GM12878 (cell line): ENCODE data around the gene GUCY1A2. TPM values are rescaled to one million over a fixed set of nuclear protein-coding genes. Genes with fewer than 3 reads are reported as not detected.

Experiments used
- ATAC-seq: fragments of 200-7000 bp; cut with Tn5 transposase; 3 replicates; pipeline ENCODE4 v1.9.1; 2020; ENCODE audit warnings: mild to moderate bottlenecking, moderate library complexity
- BruUV-seq: library from RNA; stranded (reverse); fragments of 400-500 nt; replicated peaks from 2 replicates; lab custom pipeline; 2021; lab: Mats Ljungman, UMichigan
- CTCF ChIA-PET: fragments of 300-600 bp; sonication (Branson Sonifier 250); formaldehyde crosslinking; extraction: SDS; loops from one replicate; lab custom pipeline; 2021; ENCODE audit warnings: inconsistent platforms; lab: Yijun Ruan, JAX
- POLR2A ChIA-PET: fragments of 350-600 bp; formaldehyde crosslinking; extraction: SDS; loops from one replicate; lab custom pipeline; 2021; ENCODE audit warnings: inconsistent platforms; lab: Charles Lee
- RAD21 ChIA-PET: fragments of 300-600 bp; sonication (Branson Sonifier 250); formaldehyde crosslinking; loops from one replicate; lab custom pipeline; 2023; ENCODE audit warnings: antibody characterized with exemption; ENCODE audit not compliant: unreplicated experiment; lab: Charles Lee
- SMC1A ChIA-PET: fragments of 300-600 bp; sonication (Branson Sonifier 250); formaldehyde crosslinking; loops from one replicate; lab custom pipeline; 2023; ENCODE audit not compliant: unreplicated experiment, uncharacterized antibody; lab: Charles Lee
- DNase-seq: peaks from one replicate; pipeline ENCODE4 v3.0.0-alpha.2; 2011; ENCODE audit warnings: low read depth, low spot score
- FAIRE-seq: peaks from 3 replicates; lab custom pipeline; 2011; peaks lifted over from hg19 to GRCh38; lab: Jason Lieb, UNC
- H2AFZ ChIP-seq: 2 replicates; pipeline ENCODE4 v1.6.0; 2011; ENCODE audit warnings: low read depth, low read length, control low read depth; ENCODE audit not compliant: control insufficient read depth
- H3K27ac ChIP-seq: 2 replicates; pipeline ENCODE4 v1.5.1; 2011; ENCODE audit warnings: control low read depth; ENCODE audit not compliant: control insufficient read depth, insufficient read depth
- H3K27me3 ChIP-seq, 2 experiments: replicated peaks in 1 of 2; 2 replicates each; pipeline versions ENCODE4 v1.6.0 to v1.6.1; 2011; ENCODE audit warnings: low read length in 1 of 2; ENCODE audit not compliant: control insufficient read depth in 2 of 2, insufficient read depth in 2 of 2
- H3K36me3 ChIP-seq, 2 experiments: 2 replicates each; pipeline ENCODE4 v1.5.1; 2011; ENCODE audit warnings: low read length in 1 of 2; ENCODE audit not compliant: control insufficient read depth in 2 of 2, insufficient read depth in 2 of 2
- H3K4me1 ChIP-seq: 2 replicates; pipeline ENCODE4 v1.6.1; 2011; ENCODE audit warnings: mild to moderate bottlenecking, low read length, moderate library complexity, mixed read lengths; ENCODE audit not compliant: control insufficient read depth, insufficient read depth
- H3K4me2 ChIP-seq: 2 replicates; pipeline ENCODE4 v1.6.0; 2011; ENCODE audit warnings: control low read depth; ENCODE audit not compliant: control insufficient read depth, insufficient read depth
- H3K4me3 ChIP-seq: fragments of 200-600 bp; sonication (generic); 2 replicates; pipeline ENCODE4 v1.5.1; 2016
- H3K79me2 ChIP-seq: 2 replicates; pipeline ENCODE4 v1.6.0; 2011; ENCODE audit warnings: low read length; ENCODE audit not compliant: control insufficient read depth, insufficient read depth
- H3K9ac ChIP-seq: 2 replicates; pipeline ENCODE4 v1.8.0; 2011; ENCODE audit warnings: low read length, control low read depth, mixed read lengths; ENCODE audit not compliant: control insufficient read depth, insufficient read depth
- H3K9me3 ChIP-seq: replicated peaks from 3 replicates; pipeline ENCODE4 v1.5.1; 2011; ENCODE audit warnings: mild to moderate bottlenecking, low read length; ENCODE audit not compliant: control insufficient read depth, insufficient read depth
- H4K20me1 ChIP-seq: 2 replicates; pipeline ENCODE4 v1.6.0; 2011; ENCODE audit not compliant: control insufficient read depth, insufficient read depth
- EZH2 ChIP-seq: IDR thresholded peaks from 2 replicates; pipeline ENCODE4 v1.6.1; 2012; ENCODE audit warnings: low read depth, mild to moderate bottlenecking, control low read depth, inconsistent platforms, low read length, borderline replicate concordance; ENCODE audit not compliant: control insufficient read depth
- FOS ChIP-seq: IDR thresholded peaks from 3 replicates; pipeline ENCODE4 v1.6.1; 2011; ENCODE audit warnings: borderline replicate concordance; ENCODE audit not compliant: insufficient read length; ENCODE audit errors: extremely low read depth
- GABPA ChIP-seq: IDR thresholded peaks from 2 replicates; pipeline ENCODE4 v1.6.1; 2014; ENCODE audit warnings: antibody characterized with exemption, low read depth, mild to moderate bottlenecking, inconsistent platforms
- GATAD2B ChIP-seq: fragments of 450-650 bp; conservative IDR thresholded peaks from 2 replicates; pipeline ENCODE4 v1.6.1; 2017; ENCODE audit warnings: low read depth, mild to moderate bottlenecking, moderate library complexity
- PAX5 ChIP-seq: IDR thresholded peaks from 2 replicates; pipeline ENCODE4 v1.6.1; 2011; ENCODE audit warnings: low read depth, low read length, borderline replicate concordance
- RAD51 ChIP-seq: fragments of 450-650 bp; IDR thresholded peaks from 2 replicates; pipeline ENCODE4 v1.6.1; 2016; ENCODE audit warnings: moderate library complexity, mild to moderate bottlenecking, inconsistent platforms
- RB1 ChIP-seq: fragments of 450-650 bp; formaldehyde crosslinking; IDR thresholded peaks from 2 replicates; pipeline ENCODE4 v1.6.1; 2017; ENCODE audit warnings: mild to moderate bottlenecking, borderline replicate concordance
- SIX5 ChIP-seq: IDR thresholded peaks from 2 replicates; pipeline ENCODE4 v1.6.1; 2011; ENCODE audit warnings: mild to moderate bottlenecking, low read depth, low read length, moderate library complexity; ENCODE audit not compliant: severe bottlenecking
- SP1 ChIP-seq: IDR thresholded peaks from one replicate; pipeline ENCODE4 v1.6.1; 2011; ENCODE audit warnings: low read depth, low read length
- YY1 ChIP-seq: IDR thresholded peaks from 2 replicates; pipeline ENCODE4 v1.6.1; 2011; ENCODE audit warnings: low read depth, mild to moderate bottlenecking, low read length
- ZZZ3 ChIP-seq: IDR thresholded peaks from 2 replicates; pipeline ENCODE4 v1.6.1; 2011; ENCODE audit warnings: low read depth; ENCODE audit not compliant: control insufficient read depth, insufficient read length
- WGBS: methylation state at CpG from one replicate; pipeline ENCODE4 v1.1.6; 2016; ENCODE audit warnings: low lambda C conversion rate; ENCODE audit not compliant: insufficient replicate concordance, insufficient coverage; ENCODE audit errors: missing lambda C conversion rate; 5-methylcytosine and 5-hydroxymethylcytosine counted together
- in situ Hi-C: fragments of 300-500 bp; cut with MboI; formaldehyde crosslinking; loops from 9 replicates; pipeline ENCODE4 v1.14.3; 2018; ENCODE audit warnings: mixed read lengths
- intact Hi-C: fragments of 100-400 bp; cut with micrococcal nuclease; formaldehyde crosslinking; loops from one replicate; pipeline ENCODE4 v1.14.2; 2022; ENCODE audit not compliant: unreplicated experiment
- polyA plus RNA-seq, 11 experiments: library from polyadenylated mRNA; depleted of rRNA in 4 of 11; unstranded in 6 of 11; stranded (reverse) in 5 of 11; fragments of >200 nt; fragmentation: Nextera tagmentation in 4 of 11; fragmentation: Illumina TruSeq in 1 of 11; extraction: Ambion mirVana in 4 of 11; extraction: Trizol in 1 of 11; gene quantifications; 1 replicate in 1 of 11; 2 replicates in 10 of 11; pipeline versions ENCODE4 v1.2.1 to v1.2.3, GENCODE V29; 2011 to 2016; ENCODE audit warnings: inconsistent platforms in 2 of 11, missing spikeins in 2 of 11, low read depth in 1 of 11
- total RNA-seq, 4 experiments: library from RNA; depleted of rRNA in 3 of 4; stranded (reverse); fragments of >200 nt in 3 of 4; fragmentation: Illumina TruSeq in 1 of 4; extraction: Trizol in 1 of 4; gene quantifications; 2 replicates each; pipeline versions ENCODE4 v1.2.1 to v1.2.3, GENCODE V29; 2013 to 2021
- TF ChIP-seq, protein P1 (sequence below): fragments of 450-650 bp; conservative IDR thresholded peaks from 2 replicates; pipeline ENCODE4 v1.6.1; 2017; ENCODE audit warnings: mild to moderate bottlenecking, moderate library complexity
- TF ChIP-seq, protein P2 (sequence below): fragments of 450-650 bp; formaldehyde crosslinking; IDR thresholded peaks from 2 replicates; pipeline ENCODE4 v1.5.0; 2022; ENCODE audit warnings: mild to moderate bottlenecking, missing genetic modification characterization
- TF ChIP-seq, protein P3 (sequence below): fragments of 450-650 bp; IDR thresholded peaks from 2 replicates; pipeline ENCODE4 v1.6.1; 2018; ENCODE audit warnings: borderline replicate concordance, mild to moderate bottlenecking; ENCODE audit not compliant: partially characterized antibody

GUCY1A2 gene
- total and polyA plus RNA-seq, 10 of the 15 experiments (the other 5 are each of a cell fraction or from before 2014, with no cell fraction given), result under 0.01 to 0.03 (median under 0.01) TPM; not detected in 4

DNA sequence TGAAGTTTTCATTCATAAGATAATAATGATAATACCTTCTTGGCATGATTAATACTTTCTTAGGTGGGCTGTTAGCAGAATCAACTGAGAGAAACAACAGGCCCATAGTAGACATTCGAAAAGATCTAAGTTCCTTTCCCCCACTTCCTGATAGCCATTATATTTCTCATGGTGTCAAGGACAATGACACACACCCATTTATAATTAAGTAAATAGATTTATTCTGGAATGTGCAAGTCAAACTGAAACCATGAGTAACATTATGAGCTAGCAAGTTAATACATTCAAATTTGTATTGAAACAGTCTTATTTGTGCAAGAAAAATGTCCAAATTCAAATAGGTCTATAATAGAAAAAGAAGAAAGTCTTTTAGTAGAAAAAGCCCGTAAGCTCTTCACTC is 301.1 kb downstream of the GUCY1A2 start:
- no peak for ATAC-seq
- H2AFZ ChIP-seq, result no peak overlapping the region
- BruUV-seq, result no TSS peak
- WGBS, result 0% methylated on average over 2 of the region's 2 CpGs
- ChIA-PET SMC1A (interaction anchor here (1.6 kb wide), 1 partner anchor 10 kb away, joined by 6 read pairs; no protein-coding TSS in a partner anchor), RAD21 (no interaction called here), POLR2A (no interaction called here), CTCF (no interaction called here)
- no peaks in the 10 kb centered on the region for H3K36me3 ChIP-seq
- no peak overlapping the region for H3K4me2 ChIP-seq
- no peaks in the 10 kb centered on the region for H3K27me3 ChIP-seq
- no peaks in the 10 kb centered on the region for H3K79me2 ChIP-seq
- no peak for FAIRE-seq
- H4K20me1 ChIP-seq, result no peaks in the 10 kb centered on the region
- H3K4me1 ChIP-seq, result no peaks in the 10 kb centered on the region
- intact Hi-C loops (no loop called here), in situ Hi-C loops (no loop called here)
- no peaks in the 10 kb centered on the region for H3K9me3 ChIP-seq
- no peak for TF ChIP-seq GATAD2B
- TF ChIP-seq, protein P1, sequence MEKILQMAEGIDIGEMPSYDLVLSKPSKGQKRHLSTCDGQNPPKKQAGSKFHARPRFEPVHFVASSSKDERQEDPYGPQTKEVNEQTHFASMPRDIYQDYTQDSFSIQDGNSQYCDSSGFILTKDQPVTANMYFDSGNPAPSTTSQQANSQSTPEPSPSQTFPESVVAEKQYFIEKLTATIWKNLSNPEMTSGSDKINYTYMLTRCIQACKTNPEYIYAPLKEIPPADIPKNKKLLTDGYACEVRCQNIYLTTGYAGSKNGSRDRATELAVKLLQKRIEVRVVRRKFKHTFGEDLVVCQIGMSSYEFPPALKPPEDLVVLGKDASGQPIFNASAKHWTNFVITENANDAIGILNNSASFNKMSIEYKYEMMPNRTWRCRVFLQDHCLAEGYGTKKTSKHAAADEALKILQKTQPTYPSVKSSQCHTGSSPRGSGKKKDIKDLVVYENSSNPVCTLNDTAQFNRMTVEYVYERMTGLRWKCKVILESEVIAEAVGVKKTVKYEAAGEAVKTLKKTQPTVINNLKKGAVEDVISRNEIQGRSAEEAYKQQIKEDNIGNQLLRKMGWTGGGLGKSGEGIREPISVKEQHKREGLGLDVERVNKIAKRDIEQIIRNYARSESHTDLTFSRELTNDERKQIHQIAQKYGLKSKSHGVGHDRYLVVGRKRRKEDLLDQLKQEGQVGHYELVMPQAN, result no peak
- TF ChIP-seq ZZZ3, result no peak
- TF ChIP-seq FOS, result no peak
- TF ChIP-seq EZH2, result no peak
- no peak for TF ChIP-seq GABPA
- TF ChIP-seq, protein P2, sequence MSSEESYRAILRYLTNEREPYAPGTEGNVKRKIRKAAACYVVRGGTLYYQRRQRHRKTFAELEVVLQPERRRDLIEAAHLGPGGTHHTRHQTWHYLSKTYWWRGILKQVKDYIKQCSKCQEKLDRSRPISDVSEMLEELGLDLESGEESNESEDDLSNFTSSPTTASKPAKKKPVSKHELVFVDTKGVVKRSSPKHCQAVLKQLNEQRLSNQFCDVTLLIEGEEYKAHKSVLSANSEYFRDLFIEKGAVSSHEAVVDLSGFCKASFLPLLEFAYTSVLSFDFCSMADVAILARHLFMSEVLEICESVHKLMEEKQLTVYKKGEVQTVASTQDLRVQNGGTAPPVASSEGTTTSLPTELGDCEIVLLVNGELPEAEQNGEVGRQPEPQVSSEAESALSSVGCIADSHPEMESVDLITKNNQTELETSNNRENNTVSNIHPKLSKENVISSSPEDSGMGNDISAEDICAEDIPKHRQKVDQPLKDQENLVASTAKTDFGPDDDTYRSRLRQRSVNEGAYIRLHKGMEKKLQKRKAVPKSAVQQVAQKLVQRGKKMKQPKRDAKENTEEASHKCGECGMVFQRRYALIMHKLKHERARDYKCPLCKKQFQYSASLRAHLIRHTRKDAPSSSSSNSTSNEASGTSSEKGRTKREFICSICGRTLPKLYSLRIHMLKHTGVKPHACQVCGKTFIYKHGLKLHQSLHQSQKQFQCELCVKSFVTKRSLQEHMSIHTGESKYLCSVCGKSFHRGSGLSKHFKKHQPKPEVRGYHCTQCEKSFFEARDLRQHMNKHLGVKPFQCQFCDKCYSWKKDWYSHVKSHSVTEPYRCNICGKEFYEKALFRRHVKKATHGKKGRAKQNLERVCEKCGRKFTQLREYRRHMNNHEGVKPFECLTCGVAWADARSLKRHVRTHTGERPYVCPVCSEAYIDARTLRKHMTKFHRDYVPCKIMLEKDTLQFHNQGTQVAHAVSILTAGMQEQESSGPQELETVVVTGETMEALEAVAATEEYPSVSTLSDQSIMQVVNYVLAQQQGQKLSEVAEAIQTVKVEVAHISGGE (CRISPR knock-in tag), result no peak
- no peak for TF ChIP-seq RB1
- TF ChIP-seq, protein P3, sequence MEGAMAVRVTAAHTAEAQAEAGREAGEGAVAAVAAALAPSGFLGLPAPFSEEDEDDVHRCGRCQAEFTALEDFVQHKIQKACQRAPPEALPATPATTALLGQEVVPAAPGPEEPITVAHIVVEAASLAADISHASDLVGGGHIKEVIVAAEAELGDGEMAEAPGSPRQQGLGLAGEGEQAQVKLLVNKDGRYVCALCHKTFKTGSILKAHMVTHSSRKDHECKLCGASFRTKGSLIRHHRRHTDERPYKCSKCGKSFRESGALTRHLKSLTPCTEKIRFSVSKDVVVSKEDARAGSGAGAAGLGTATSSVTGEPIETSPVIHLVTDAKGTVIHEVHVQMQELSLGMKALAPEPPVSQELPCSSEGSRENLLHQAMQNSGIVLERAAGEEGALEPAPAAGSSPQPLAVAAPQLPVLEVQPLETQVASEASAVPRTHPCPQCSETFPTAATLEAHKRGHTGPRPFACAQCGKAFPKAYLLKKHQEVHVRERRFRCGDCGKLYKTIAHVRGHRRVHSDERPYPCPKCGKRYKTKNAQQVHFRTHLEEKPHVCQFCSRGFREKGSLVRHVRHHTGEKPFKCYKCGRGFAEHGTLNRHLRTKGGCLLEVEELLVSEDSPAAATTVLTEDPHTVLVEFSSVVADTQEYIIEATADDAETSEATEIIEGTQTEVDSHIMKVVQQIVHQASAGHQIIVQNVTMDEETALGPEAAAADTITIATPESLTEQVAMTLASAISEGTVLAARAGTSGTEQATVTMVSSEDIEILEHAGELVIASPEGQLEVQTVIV, result no peak
- TF ChIP-seq SIX5, result no peak
- TF ChIP-seq PAX5, result no peak
- TF ChIP-seq YY1, result no peak
- no peak for TF ChIP-seq SP1
- no peak for TF ChIP-seq RAD51
- no peak overlapping the region for H3K9ac ChIP-seq
- no peak overlapping the region for H3K27ac ChIP-seq
- no peak overlapping the region for H3K4me3 ChIP-seq
- no peak for DNase-seq
